GM18907 (cell line): ENCODE measurements around the gene NUDT13.

Experiments used
- ATAC-seq: cut with Tn5 transposase; IDR thresholded peaks from one replicate; pipeline ENCODE4 v1.9.1; 2021; ENCODE audit warnings: mild to moderate bottlenecking, moderate library complexity; ENCODE audit not compliant: unreplicated experiment

Gene NUDT13

DNA sequence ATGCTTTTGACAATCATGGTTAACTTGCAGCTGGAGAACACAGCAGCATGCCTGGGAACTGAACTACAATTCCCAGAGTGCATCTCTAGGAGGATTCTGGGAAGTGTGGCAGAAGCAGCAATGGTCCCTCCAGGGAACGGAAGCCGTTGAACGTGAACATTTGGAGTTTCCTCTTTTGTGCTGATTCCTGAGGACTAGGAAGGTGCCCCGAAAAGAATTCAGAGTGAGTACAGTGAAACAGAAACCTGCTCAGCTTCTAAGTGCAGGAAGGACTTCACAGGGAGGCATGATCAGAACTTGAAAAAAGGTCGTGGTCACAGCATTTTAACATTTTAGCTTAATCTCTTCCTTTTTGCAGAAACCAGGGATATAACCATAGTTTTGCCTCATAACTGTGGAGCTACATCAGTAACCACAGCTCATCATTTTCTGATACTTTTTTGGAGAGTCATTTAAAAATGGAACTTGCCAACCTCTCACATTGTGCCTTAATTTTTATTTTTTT lies at the start of gene NUDT13:
TSS of gene NUDT13 (plus strand) at position 111 of the 505 bp plus-strand sequence. CDS start 3,911 bp downstream, outside the sequence.
- peak; percentile 63 for ATAC-seq

DNA sequence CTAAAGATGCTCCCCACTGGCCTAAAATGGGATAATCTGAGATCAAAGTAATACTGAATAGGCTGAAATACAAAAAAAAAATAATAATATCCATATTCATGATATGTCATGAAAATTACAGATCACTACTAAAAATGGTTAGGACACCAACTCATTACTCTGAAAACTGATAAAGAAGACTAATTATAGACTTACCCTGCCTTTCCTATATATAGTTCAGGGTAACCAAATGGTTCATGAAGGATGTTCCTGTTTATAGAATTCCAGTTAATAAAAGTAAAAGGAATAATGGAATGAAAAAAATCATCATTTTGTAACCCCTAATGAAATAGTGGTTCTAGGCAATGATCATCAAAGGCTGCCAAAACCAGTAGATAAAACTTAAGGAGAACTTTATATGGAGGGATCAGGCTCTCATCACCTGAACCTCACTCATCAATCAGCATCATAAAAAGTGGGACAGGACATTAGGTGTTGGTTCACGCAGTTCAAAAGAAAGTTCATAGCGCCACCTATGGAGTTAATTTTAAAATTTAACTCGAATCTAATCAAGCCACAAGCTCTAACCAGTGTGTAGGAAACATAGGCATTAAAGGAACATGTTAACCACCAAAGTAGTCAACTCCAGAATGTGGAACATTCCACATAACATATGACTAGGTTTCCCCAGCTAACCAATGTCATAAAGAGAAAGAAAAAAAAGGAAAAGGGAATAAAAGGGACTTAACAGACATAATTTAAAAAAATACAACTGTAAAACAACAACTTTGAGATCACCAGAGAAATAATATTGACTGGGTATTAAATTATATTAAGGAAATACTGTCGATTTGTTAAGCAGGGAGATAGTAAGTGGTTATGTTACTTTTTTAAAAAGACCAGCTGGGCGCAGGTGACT lies 49.3 kb upstream of the NUDT13 start:
- no peak for ATAC-seq

DNA sequence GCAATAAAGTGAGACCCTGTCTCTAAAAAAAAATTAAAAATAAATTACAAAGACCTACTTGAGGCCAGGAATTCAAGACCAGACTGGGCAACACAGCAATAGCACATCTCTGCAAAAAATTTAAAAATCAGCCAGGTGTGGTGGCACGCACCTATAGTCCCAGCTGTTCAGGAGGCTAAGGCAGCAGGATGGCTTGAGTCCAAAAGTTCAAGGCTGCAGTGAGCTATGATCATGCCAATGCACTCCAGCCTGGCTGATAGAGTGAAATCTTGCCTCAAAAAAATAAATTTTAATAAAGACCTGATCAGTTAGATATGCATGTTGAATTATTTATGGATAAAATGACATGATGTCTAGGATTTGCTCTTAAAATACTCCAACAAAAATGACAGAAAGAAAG lies 48.5 kb upstream of the NUDT13 start:
- no peak for ATAC-seq

DNA sequence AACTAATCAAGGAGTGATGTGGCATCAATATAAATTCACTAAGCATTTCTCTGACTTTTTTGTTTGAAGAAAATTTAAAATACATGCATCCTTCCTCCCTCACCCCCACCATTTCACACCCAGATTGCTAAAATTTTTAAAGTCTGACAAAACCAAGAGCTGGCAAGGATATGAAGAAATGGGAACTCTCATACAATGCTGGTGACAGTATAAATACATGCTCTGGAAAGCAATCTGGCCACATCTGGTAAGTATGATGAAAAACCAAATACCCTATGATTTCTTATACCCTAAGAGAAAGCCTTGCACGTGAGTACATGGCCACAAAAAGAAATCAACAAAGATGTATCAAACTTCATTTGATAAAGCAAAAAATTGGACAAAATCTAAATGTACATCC lies 44.8 kb upstream of the NUDT13 start:
- no peak for ATAC-seq

DNA sequence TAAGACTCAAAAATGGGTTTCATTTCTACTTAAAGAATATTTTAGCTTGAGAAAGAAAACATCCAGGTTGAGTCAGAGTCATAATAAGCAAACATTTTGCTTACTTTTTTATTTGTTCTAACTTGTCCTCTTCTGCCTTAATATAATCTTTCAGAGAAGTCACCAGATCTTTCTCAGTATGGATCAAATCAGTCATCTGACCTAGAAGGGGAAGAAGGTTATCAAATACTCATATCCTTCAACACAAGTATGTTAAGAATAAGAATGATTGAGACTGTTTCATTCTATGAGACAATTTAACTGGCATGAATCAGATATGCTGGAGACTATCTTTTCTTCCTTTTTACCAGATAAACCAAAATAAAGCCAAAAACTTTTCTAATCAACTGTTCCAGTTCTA lies 36.6 kb upstream of the NUDT13 start:
- no peak for ATAC-seq

DNA sequence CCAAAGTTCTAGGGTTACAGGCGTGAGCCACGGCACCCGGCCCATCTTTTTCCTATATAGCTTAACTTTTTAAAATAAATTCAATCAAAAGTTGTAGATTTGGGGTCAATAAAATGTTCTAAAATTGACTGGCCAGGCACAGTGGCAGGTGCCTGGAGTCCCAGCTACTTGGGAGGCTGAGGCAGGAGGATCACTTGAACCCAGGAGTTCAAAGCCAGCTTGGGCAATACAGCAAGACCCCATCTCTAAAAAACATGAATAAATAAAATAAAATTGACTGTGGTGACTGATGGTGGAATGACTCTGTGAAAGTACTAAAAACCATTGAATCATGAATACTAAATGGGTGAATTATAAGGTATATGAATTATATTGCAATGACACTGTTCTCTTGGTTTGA lies 34.4 kb upstream of the NUDT13 start:
- ATAC-seq: no peak

DNA sequence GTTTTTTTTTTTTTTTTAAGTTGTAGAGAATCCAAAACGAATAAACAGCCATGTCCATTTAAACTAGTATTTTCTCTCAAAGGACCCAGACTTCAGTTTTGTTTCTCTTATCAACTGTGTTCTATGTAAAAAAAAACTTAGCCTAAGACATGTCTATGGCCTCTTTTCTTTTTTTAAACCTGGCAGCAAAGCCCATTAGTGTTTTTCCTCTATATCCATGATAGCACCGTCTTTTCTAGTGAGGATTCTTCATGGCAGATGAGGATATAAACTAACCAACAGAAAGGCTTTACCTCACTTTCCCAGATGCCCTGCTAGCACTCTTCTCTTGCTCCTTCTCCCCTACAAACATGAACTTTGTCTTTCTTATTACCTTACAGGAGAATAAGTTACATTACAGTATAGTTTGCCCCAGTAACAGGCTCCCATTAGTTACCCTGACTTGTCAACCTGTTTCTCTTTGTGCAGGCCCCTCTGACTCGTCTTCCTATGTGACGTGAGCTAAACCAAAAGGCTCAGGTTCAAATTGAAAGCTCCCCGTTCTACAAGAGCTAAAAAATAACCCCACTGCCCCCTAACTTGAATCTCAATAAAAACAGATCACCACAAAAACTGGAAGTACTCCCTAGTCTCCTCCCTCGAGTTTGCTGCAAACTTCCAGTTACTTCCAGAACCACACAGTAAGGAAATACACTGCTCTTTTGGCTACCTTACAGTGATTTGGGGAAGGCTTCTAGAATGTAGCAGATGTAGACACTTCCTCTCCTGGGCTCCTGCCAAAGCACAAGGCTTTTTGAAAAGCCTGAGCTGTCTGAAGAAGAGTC lies 33.7 kb upstream of the NUDT13 start:
- ATAC-seq: no peak

DNA sequence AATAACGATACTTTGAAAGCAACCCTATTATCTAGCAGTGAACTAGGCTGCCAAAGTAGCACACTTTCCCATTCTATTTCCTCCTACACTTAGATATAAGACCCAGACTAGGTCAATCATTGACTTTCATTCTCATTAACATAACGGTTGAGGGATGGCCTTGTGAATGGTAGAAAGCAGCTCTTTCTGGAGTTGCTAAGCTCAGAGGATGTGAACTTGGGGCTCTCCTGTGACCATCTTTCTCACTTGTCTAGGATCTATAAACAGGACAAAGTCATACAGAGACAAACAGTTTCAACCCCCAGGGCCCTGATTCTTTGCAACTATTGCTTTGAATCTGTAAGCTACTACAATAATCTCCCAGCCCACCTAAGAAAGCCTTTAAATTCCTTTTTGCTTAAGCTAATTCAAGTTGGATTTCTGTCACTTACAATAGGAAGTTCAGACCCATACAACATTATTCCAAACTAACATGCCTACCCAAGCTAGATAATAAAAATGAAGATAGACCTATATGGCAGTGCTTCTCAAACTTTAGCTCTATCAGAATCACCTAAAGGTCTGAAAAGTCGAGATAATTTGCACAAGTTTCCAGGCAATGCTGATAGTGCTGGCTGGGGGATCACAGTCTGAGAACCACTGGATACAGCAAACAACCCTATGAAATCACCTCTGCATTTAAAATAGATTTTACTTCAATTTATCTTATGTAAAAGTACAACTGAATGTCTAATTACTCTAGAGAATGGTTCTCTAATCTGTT lies 30.3 kb upstream of the NUDT13 start:
- ATAC-seq: peak; percentile 84

DNA sequence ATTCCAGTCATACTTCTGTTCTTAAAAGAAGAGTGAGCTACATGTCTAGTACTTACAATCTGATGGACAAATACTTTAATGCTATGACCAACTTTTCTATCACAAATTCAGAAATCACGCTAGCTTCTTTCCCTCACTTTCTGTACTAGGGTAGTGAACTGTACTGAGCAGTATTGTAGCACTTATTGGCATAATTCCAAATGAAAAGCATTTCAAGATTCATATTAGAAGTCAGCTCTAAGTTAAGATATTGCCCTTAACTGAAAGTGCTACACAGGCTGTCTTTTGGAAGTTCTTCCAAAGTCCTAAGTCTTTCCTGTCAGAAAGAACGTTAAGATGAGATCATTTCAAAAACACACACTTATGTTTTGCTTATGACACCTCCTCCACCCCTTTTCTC lies 27.0 kb upstream of the NUDT13 start:
- no peak for ATAC-seq

DNA sequence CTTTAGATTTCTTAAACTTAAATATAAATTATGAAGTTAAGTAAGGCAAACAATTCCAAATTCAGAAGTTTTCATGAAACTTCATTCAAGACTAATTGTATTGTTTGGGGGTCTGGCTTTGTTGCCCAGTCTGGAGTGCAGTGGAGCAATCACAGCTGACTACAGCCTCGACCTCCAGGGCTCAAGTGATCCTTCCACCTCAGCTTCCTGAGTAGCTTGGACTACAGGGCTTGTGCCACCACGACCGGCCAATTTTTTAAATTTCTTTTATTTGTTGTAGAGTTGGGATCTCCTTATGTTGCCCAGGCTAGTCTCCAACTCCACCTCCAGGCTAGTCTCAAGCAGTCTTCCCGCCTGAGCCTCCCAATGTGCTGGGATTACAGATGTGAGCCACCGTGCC lies 26.0 kb upstream of the NUDT13 start:
- ATAC-seq: no peak

DNA sequence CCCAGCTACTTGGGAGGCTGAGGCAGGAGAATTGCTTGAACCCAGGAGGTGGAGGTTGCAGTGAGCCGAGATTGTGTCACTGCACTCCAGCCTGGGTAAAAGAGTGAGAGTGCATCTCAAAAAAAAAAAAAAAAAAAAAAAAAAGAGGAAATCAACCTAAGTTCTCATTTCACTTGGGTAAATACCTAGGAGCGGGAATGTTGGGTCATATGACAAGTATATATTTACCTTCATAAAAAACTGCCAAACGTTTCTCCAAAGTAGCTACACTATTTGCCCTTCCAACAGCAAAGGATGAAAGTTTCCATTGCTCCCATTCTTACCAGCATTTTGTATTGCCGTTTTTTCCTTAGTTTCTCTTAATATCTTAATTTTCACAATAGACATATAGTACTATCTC lies 23.4 kb upstream of the NUDT13 start:
- no peak for ATAC-seq

DNA sequence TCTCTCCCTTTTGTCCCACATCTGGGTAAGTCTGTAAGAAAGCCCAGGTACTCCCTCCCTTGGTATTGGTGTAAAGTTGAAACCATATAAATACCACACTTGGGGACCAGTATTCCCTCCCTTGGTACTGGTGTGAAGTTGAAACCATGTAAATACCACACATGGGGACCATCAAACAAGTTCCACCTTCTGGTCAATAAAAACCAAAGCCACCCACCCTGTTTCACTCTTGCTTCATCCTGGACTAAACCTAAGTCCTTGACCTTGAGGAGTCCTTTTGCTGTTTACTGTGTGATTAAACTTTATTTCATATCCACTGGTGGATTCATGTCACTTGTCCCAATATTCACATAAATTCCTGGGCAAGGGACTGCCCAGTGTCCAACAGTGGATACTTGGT lies 22.0 kb upstream of the NUDT13 start:
- no peak for ATAC-seq

DNA sequence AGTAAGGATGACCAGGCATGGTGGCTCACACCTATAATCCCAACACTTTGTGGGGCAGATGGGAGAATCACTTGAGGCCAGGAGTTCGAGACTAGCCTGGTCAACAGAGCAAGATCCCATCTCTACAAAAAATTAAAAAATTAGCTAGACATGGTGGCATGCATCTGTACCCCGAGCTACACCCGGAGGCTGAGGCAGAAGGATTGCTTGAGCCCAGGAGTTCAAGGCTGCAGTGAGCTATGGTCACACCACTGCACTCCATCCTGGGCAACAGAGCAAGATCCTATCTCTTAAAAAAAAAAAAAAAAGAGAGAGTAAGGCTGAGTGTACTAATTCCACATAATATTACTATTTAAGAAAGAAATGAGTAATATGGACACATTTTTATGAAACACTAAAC lies 17.4 kb upstream of the NUDT13 start:
- no peak for ATAC-seq

DNA sequence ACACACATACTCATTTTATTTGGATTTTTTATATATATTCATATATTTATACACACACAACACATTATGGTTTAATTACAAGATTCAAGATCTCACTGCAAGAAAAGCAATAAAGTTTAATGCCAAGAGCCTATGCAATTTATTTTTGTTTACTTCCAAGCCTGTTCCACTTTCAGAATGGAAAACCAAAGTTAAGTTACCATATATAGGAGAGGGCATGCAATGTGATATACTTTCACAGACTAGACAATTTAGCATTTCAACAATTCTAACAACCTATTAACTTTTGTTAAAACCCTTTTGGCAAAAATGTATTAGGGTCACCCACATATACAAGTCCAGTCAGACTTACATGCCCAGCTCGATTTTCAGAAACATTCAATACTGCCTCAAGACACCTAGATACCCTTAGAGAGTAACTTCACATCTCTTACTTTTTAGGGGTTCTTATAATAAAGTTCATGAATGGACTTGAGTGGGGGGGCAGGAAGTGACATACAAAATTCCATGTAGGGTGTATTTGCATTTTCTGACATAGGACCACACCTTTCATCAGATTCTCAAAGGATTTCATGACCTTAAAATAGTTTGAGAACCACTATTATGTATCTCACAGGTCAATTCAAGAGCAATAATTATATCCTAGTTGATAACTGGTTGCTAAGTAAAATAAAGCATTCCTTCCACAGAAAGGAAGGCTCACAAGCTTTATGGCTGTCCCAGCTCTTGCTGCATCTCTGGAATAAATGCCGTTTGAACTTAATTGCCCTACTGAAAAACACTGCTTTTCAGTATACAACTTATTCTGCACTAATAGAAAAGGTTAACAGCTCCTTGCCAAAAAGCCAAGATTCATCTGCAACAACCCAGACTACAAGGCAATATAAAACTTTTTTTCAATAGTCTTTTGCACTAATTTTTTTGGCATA lies 16.1 kb upstream of the NUDT13 start:
- no peak for ATAC-seq

DNA sequence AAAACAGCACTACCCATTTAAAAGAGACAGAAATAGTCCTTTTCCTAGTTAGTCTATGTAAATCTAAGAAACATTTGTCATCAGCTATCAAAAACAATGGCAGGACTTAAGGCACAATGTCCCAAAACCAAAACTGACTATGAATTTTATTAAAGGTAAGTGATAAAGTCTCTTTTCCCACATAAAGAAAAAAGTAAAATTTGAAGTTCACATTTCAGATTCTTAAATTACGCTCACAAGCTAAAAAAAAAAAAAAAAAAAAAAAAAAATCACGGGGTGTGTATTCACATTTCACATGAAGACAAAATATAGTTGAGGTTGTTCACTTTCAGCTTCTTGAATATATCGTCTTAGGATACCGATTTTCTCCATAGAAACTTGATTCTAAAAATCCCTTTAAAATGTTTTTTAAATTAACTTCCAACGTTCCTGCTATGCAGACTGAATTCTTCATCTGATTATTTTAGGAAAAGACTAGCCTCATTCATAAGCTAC lies 15.2 kb upstream of the NUDT13 start:
- no peak for ATAC-seq

DNA sequence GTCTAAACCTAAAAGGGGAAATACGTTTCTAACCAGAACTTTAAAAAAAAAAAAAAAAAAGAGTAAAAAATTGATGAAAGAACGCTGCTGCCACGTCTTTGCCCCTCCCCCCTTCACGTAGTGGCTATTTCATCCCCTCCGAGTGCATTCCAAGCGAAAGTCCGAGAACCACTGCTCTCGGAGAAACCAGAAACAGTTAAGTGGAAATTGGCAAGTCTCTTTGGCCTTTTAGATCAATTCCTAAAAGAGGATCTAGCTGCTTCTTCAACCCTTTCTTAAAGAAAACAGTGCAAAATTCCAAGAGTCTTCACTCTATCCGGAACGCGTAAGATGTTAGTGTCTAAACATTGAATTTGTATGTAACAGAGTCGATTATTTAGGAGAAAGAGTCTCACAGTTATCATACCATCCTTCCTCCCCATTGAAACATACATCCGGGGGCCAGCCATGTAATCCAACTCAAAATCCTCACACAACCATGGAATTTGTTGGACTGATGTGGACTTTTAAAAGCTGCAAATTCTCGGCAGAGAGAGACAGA lies 14.7 kb upstream of the NUDT13 start:
- ATAC-seq: peak; percentile 0

DNA sequence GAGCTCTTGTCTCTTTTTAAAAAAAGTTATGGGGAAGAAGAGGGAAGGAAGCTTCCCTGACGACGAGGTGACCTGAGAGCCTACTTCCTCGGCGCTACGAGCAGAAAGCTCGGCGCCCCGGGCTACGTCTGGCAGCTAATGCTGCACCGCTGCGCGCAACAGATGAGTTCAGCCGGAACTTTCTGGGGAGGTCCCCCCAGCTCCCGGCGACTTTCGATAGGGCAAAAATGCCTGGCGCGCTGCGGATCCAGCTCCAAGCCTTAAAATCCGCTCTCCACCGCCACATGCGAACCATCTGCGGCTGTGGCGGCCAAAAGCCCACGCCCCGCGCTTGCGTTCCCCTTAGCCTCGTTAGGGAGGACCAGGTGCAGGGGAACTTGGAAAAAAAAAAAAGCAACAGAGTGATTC lies 14.2 kb upstream of the NUDT13 start:
- peak; percentile 41 for ATAC-seq

DNA sequence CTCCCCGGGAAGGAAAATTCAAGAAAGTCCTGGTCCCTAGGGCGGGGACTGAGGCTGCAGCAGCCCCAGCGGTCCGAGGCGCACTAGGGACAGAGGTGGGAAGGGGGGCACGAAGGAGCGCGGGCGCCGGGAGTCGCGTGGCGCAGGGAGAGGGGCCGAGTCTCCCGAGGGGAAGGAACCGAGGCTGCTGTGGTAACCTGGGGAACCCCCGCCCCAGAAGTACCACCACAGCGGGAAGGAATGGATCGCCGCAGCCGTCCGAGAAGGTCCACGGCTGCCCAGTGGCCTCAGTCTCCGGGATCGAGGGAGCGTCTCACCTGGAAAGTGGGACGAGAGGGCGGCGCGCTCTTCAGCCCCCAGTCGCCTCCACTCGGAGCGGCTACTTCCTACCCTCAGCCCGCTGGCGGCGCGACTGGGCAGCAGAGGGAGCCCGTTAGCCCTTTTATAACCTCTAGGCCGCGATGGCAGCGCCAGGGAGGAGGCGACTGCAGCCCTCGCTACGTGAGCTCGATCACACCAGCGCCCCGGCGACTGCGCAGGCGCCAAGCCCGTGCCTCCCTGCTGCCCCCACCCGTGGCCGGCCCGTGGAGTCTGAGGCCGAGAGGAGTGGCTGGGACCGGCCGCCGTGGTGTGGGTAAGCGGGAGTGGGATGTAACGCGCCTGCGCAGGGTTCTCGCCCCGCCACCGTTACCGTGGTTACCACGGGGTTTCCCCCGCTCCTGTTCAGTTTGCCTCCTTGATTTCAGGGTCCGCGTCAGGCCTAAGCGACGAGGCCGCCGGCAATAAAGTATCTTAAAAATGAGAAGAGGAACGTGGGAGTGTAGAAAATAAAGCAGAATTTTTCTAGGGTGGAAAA lies 13.6 kb upstream of the NUDT13 start, which contains the start of gene P4HA1:
TSS of gene P4HA1 (minus strand) at position 418 of the 856 bp plus-strand sequence. CDS start 21,983 bp downstream, outside the sequence.
- peak; percentile 87 for ATAC-seq
